NCI-H226 (cell line): ENCODE results near the gene VMP1.
"Not testable (repeated sequence)": the region's sequence is repeated elsewhere in the genome, so short reads cannot be mapped to it uniquely, and the experiment has no call there.

Experiments
- DNase-seq: peaks from one replicate; pipeline ENCODE4 v3.0.0-alpha.2; 2015

The VMP1 gene

GRCh38 chr17:59756236-59756818 is 48.9 kb downstream of the VMP1 start:
- peak; percentile 65 for DNase-seq

GRCh38 chr17:59757043-59757442 is 49.6 kb downstream of the VMP1 start:
- DNase-seq, result no peak

GRCh38 chr17:59757470-59757869 is 50.0 kb downstream of the VMP1 start:
- no peak for DNase-seq

DNA sequence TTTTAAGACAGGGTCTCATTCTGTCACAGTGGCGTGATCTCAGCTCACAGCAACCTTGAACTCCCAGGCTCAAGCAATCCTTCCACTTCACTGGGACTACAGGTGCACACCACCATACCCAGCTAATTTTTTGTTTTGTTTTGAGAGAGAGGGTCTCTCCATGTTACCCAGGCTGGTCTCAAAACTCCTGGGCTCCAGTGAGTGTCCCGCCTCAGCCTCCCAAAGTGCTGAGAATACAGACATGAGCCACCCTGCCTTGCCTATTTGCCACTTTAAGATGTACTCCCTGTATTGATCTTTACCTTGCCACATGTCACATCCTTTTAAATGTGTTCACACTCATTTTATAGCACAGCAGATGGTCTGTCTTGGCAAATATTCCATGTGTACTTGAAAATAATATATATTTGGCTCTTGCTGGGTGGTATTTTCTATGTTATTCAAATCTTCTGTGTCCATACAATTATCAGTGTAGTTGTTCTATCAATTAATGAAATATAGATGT is 50.5 kb downstream of the VMP1 start:
- no peak for DNase-seq

DNA sequence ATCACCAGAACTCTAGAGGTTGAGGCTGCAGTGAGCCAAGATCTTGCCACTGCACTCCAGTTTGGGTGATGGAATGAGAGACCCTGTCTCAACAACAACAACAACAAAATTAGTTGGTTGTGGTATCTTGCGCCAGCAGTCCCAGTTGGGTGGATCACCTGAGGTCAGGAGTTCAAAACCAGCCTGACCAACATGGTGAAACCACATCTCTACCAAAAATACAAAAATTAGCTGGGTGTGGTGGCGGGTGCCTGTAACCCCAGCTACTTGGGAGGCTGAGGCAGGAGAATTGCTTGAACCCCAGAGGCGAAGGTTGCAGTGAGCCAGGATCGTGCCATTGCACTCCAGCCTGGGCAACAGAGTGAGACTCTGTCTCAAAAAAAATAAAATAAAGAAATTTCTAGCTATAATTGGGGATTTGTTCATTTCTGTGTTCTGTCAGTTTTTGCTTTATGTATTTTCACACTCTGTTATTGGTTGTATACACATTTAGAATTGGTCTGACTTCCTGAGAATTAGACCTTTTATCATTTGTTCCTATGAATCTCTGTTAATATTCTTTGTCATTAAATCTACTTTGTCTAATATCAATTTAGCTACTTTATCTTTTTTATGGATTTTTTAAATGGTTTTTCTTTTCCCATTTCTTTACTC is 51.7 kb downstream of the VMP1 start:
- not testable (repeated sequence) for DNase-seq

GRCh38 chr17:59760160-59760559 is 52.7 kb downstream of the VMP1 start:
- no peak for DNase-seq

DNA sequence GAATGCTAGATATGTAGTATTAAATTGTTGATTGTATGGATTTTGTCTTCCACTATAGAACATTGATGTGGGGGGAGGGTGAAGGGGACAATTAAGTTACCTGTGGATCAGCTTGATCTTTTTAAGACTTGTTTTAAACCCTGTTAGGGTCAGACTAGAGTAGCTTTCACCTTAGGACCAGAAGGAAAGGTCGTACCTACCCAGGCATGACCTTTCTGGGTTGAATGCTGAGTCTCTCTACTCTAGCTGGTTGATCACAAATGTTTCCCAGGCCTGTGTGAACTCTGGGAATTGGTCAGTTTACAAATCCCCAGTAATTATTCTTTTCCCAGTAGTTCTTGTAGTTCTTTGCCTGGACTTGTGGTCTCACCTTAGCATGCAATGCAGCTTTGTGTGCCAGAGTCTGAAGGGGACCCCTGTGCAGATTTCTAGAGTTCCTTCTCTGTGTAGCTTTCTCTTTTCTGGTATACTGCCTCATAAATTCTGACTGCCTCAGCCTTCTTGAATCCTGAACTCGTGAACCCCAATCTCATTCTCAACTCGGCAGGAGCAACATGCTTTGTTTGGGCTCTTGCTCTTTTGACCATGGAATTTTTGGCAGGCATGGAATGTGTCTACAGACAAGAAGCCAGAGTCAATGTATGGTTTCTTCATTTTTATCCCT is 54.1 kb downstream of the VMP1 start:
- DNase-seq, result peak; percentile 33

DNA sequence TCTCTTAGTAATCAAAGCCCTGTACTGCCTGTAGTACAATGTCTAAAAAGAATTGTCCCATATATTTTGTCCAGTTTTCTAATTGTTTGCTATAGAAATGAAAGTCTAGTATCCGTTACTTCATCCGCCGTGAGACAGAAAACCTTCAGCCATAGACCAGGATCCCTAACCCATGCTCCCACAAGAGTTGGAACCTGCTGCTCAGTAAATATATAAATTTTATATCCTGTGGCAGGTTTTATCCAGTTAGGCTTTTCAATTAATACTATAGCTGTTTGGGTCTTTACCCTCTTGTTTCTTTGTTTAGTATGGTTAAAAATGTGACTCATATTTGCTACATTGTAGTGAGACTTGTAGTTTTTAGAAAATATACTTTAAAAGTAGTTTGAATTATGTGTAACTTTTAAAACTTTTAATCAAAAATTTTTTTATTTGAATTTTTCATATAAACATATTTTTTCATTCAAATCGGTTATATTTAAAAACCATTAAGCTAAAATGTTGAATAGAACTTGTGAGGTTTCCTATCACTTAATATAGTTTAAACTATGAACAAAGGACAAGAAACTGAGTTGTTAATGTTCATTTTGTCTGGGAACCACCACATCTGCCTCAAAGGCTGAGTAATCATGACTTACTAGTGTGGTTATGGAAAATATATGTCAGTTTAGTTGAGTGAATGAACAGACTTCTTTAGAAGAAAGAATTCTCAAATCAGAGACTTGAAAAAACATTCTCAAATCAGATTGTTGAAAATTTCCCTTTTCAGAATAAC is 54.8 kb downstream of the VMP1 start:
- DNase-seq, result peak; percentile 16

- no peak for DNase-seq
These were observed 55.4 kb downstream of the VMP1 start for GRCh38 chr17:59762824-59763374.

DNA sequence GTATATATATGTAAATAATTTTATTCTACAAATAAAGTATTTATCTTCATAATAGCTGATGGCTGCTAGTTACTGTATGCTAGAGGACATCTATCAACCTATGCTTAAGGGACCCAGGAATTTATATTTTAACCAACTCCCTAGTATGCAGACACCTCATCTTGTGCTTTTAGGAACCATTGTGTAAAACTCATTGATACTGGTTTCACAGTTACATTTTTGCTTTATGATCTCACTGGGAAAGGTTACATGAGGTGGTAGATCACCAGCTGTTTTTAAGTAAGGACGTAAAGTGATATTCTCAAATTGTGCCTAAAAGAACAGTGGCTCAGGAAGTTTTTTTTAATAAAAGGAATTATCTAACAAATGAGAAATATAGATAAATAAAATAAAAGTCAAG is 56.4 kb downstream of the VMP1 start:
- DNase-seq, result peak; percentile 16

DNA sequence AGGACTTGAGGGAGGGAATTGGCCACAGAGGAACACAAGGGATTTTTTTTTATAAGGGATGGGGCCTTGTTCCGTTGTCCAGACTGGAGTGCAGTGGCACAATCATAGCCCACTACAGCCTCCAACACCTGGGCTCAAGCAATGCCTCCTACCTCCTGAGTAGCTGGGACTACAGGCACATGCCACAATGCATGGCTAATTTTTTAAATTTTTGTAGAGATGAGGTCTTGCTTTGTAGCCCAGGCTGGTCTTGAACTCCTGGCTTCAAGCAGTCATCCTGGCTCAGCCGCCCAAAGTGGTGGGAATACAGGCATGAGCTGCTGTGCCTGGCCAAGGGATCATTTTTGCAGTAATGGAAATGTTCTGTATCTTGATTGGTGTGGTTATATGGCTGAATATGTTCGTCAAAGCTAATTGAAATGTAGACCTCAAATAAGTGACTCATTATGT is 56.9 kb downstream of the VMP1 start:
- no peak for DNase-seq

GRCh38 chr17:59765038-59765437 is 57.6 kb downstream of the VMP1 start:
- DNase-seq, result no peak

DNA sequence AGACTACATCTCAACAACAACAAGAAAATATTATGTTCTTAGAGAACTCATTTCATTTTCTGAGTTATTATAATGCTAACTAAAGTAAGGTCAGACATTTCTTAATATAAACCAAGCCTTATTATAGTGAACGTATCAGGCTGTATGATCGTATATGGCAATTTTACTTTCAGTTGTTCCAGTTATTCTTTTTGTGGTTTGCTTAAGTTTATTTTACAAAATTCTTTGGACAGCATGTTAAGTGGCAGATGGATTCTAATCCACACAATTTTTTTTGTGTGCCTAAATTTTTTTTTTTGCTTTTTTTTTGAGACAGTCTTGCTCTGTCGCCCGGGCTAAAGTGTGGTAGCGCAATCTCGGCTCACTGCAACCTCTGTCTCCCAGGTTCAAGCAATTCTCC is 59.0 kb downstream of the VMP1 start:
- DNase-seq, result no peak

GRCh38 chr17:59767176-59767575 is 59.7 kb downstream of the VMP1 start:
- no peak for DNase-seq

DNA sequence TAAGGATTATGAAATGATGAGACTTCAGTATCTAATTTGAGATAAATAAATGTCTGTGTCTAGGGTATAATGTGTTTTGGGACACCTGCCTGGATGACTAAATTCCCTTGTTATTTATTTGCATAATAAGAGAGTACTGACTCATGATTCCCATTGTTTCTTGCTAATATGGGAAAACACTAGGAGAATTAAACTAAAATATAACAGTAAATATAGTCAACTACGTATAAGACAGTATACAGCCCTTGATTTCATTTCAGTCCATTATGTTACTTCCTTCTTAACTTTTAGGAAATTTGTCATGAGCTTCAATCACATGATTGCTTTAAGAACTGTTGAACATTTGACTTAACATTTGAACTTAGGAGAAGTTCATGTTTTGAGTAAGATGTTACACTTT is 62.4 kb downstream of the VMP1 start:
- DNase-seq, result no peak

- DNase-seq, result no peak
These were observed 63.6 kb downstream of the VMP1 start for GRCh38 chr17:59771093-59771492.

DNA sequence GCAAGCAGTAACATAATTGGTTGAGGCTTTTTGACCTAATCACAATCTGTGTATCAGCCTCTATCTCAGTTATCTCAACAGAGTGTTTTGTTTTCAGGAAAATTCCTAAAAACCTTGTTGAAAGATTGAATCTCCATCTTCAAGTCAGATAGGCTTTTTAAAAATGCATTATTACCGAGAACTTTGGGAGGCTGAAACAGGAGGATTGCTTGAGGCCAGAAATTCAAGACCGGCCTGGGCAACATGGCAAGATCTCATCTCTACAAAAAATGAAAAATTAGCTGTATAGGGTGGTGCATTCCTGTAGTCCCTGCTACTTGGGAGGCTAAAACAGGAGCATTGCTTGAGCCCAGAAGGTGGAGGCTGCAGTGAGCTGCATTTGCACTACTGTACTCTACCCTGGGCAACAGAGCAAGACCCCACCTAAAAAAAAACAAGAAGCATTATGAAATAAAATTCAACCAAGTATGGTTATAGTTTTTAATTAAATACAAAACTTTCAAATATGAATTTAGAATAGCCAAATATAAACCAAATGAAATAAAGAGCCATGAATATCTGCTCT is 68.4 kb downstream of the VMP1 start:
- DNase-seq, result no peak

- no peak for DNase-seq
These were observed 69.1 kb downstream of the VMP1 start for GRCh38 chr17:59776577-59776976.

DNA sequence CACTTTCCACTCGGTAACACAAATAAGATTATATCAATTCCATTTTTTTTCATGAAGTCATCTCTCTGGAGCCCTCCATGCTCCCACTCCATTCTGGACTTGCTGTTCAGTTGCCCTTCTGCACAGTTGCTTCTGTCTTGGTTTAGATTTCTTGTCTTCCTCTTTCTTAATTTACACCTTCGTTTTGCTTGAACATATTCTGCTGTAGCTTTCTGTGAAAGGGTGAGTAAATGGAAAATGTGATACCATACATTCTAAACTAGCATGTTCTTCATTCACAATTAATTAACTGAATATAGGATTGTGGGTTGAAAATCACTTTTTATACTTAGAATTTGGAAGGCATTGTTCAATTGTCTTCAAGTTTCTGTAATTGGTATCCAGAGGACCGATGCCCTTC is 69.6 kb downstream of the VMP1 start:
- no peak for DNase-seq

DNA sequence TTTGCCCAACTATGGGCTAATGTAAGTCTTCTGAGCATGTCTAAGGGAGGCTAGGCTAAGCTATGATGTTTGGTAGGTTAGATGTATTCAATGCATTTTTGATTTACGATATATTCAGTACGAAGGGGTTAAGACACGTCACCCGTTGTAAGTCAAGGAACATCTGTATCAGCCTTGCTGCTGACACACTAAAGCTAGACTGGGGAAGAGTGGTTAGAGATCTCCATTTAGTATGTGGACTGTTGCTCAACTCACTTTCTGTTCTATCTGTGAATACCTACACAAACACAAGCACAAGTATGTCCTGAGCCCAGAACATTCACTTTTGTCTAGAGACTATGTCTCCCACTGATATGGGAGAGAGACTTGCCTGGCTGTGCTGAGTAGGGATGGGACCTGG is 71.5 kb downstream of the VMP1 start:
- DNase-seq, result no peak

GRCh38 chr17:59779521-59779920 is 72.1 kb downstream of the VMP1 start:
- DNase-seq, result no peak

GRCh38 chr17:59780548-59780947 is 73.1 kb downstream of the VMP1 start:
- not testable (repeated sequence) for DNase-seq
